ENCODE measurements around the gene HIVEP3. TPM values are rescaled to one million over a fixed set of nuclear protein-coding genes. Genes with fewer than 3 reads are reported as not detected.

Gene HIVEP3
- total RNA-seq, 1 experiment from 2014 or later, result 1.4 TPM

DNA sequence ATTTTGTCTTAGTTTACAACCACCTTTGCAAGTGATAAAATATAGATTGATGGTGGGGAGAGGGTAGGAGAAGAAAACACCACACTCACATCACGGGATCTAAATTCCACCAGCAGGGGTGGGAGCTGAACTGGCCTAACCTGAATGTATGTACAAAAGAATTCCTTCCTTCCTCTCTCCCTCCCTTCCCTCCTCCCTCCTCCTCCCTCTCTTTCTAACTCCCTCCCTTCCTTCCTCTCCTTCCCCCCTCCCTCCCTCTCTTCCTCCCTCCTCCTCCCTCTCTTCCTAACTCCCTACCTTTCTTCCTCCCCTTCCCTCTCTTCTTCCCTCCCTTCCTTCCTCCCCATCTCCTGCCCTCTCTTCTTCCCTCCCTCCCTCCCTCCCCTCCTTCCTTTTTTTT is 40.2 kb downstream of the HIVEP3 start:
- WGBS (ENCODE audit: extremely low coverage, insufficient read length, low lambda C conversion rate), result no CpG with 5 or more reads among the region's 1 CpG
- Histone ChIP-seq H2BK15ac (ENCODE audit: low read depth, low read length) (no peak overlapping the region), H4K91ac (ENCODE audit: insufficient read length, low read depth, low read length) (no peak overlapping the region), H2BK120ac (ENCODE audit: low read depth, low read length, poor library complexity, severe bottlenecking) (no peak overlapping the region), H2BK5ac (ENCODE audit: insufficient read length, low read length) (no peak overlapping the region), H3K4me1 (ENCODE audit: insufficient read depth, low read length) (peaks cover 20% of the 10 kb centered on the region; the same call in 1 of the 2 replicates), H3K27me3 (ENCODE audit: insufficient read depth, low read length) (no peaks in the 10 kb centered on the region), H4K8ac (replicated peaks; ENCODE audit: insufficient read length, low read depth, low read length) (no peak overlapping the region), H3K23ac (ENCODE audit: insufficient read length, low read depth, low read length) (no peak overlapping the region), H2AK5ac (ENCODE audit: insufficient read length, low read length) (no peak overlapping the region), H2AFZ (ENCODE audit: low read length) (no peak overlapping the region), H3K18ac (ENCODE audit: insufficient read length, low read depth, low read length) (no peak overlapping the region), H4K5ac (ENCODE audit: insufficient read length, low read depth, low read length) (no peak overlapping the region), H3K23me2 (ENCODE audit: insufficient read length, low read depth, low read length, poor library complexity, severe bottlenecking) (no peaks in the 10 kb centered on the region), H4K20me1 (ENCODE audit: control insufficient read depth, insufficient read depth, insufficient read length) (no peaks in the 10 kb centered on the region), H2BK12ac (ENCODE audit: insufficient read length, low read depth, low read length) (no peak overlapping the region), H3T11ph (ENCODE audit: low read length) (no peak overlapping the region), H3K14ac (ENCODE audit: insufficient read depth, low read length) (no peak overlapping the region), H3K4ac (ENCODE audit: low read depth, low read length) (no peak overlapping the region), H3K79me2 (ENCODE audit: insufficient read depth, low read length) (no peaks in the 10 kb centered on the region), H3K79me1 (ENCODE audit: insufficient read depth, low read depth, low read length, poor library complexity, severe bottlenecking) (no peaks in the 10 kb centered on the region), H3K9me3 (ENCODE audit: control insufficient read depth, low read depth, low read length) (no peaks in the 10 kb centered on the region), H3K56ac (ENCODE audit: insufficient read length, low read depth, low read length) (no peak overlapping the region), H3K27ac (ENCODE audit: insufficient read length, low read depth, low read length) (no peak overlapping the region), H3K4me2 (ENCODE audit: insufficient read depth, insufficient read length, low read length) (no peak overlapping the region), H3K9ac (ENCODE audit: extremely low read depth, insufficient read length, low read length) (no peak overlapping the region), H2BK20ac (ENCODE audit: low read depth, low read length, poor library complexity, severe bottlenecking) (no peak overlapping the region)
- Mint-ChIP-seq H3K27ac (no peak overlapping the region), H3K27me3 (ENCODE audit: low read depth) (no peaks in the 10 kb centered on the region), H3K4me3 (no peak overlapping the region), H3K9me3 (no peaks in the 10 kb centered on the region; a peak in 1 of 5 replicates), H3K4me1 (peaks cover 36 to 43% of the 10 kb centered on the region in 2 experiments), H3K36me3 (ENCODE audit: insufficient read depth in 1 of 3, low read depth in 3 of 3) (no peaks in the 10 kb centered on the region)
- TF ChIP-seq, protein P1, sequence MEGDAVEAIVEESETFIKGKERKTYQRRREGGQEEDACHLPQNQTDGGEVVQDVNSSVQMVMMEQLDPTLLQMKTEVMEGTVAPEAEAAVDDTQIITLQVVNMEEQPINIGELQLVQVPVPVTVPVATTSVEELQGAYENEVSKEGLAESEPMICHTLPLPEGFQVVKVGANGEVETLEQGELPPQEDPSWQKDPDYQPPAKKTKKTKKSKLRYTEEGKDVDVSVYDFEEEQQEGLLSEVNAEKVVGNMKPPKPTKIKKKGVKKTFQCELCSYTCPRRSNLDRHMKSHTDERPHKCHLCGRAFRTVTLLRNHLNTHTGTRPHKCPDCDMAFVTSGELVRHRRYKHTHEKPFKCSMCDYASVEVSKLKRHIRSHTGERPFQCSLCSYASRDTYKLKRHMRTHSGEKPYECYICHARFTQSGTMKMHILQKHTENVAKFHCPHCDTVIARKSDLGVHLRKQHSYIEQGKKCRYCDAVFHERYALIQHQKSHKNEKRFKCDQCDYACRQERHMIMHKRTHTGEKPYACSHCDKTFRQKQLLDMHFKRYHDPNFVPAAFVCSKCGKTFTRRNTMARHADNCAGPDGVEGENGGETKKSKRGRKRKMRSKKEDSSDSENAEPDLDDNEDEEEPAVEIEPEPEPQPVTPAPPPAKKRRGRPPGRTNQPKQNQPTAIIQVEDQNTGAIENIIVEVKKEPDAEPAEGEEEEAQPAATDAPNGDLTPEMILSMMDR (conservative IDR thresholded peaks at IDR 0.05), result 0 out of 3 replicates have a peak, but pooled peaks have one; percentile 19
- DNase-seq, result no peak

Data from H9 (cell line).